Esophagus muscularis mucosa (tissue), 4 donors: ENCODE results near the gene C7orf33.
"Not testable (repeated sequence)": the region's sequence is repeated elsewhere in the genome, so short reads cannot be mapped to it uniquely, and the experiment has no call there.

Experiments
- CTCF ChIP-seq, 3 experiments: fragments of 200-600 bp in 2 of 3; fragments of 450-650 bp in 1 of 3; sonication (generic) in 2 of 3; IDR thresholded peaks; one replicate each; pipeline ENCODE4 v1.5.1; 2017 to 2019; ENCODE audit warnings: antibody characterized with exemption in 3 of 3, mild to moderate bottlenecking in 2 of 3, moderate library complexity in 1 of 3
- EP300 ChIP-seq: sonication (generic); formaldehyde crosslinking; IDR thresholded peaks from one replicate; pipeline ENCODE4 v1.6.1; 2017; ENCODE audit warnings: antibody characterized with exemption
- POLR2A ChIP-seq: fragments of 450-650 bp; IDR thresholded peaks from one replicate; pipeline ENCODE4 v1.6.1; 2017; ENCODE audit warnings: antibody characterized with exemption, moderate library complexity, mild to moderate bottlenecking, low read depth
- POLR2AphosphoS5 ChIP-seq, 2 donors: sonication (generic); formaldehyde crosslinking; IDR thresholded peaks; one replicate each; pipeline ENCODE4 v1.6.1; 2017; ENCODE audit warnings: antibody characterized with exemption in 2 of 2

GRCh38 chr7:148570973-148571372 is 19.6 kb upstream of the C7orf33 start:
- TF ChIP-seq POLR2A; CTCF (IDR thresholded peaks at IDR 0.05); POLR2AphosphoS5 (IDR thresholded peaks at IDR 0.05); EP300: not testable (repeated sequence)
